GM06990 (cell line): ENCODE results near the gene LAPTM5.

Source experiments
- DNase-seq: peaks from one replicate; pipeline ENCODE4 v3.0.0-alpha.2; 2011; ENCODE audit not compliant: insufficient read length; ENCODE audit errors: extremely low read depth
- H3K27me3 ChIP-seq: replicated peaks from 2 replicates; pipeline ENCODE4 v1.6.0; 2011; ENCODE audit warnings: low read length; ENCODE audit not compliant: control insufficient read depth, insufficient read depth
- H3K36me3 ChIP-seq: 2 replicates; pipeline ENCODE4 v1.5.1; 2011; ENCODE audit warnings: low read length; ENCODE audit not compliant: control insufficient read depth, insufficient read depth
- H3K4me3 ChIP-seq: replicated peaks from 2 replicates; pipeline ENCODE4 v1.5.1; 2011; ENCODE audit warnings: low read depth, mild to moderate bottlenecking, control low read depth, low read length
- CTCF ChIP-seq: IDR thresholded peaks from 2 replicates; pipeline ENCODE4 v1.5.1; 2011; ENCODE audit warnings: low read length, control low read depth, mild to moderate bottlenecking, inconsistent platforms; ENCODE audit not compliant: insufficient read depth, poor library complexity, severe bottlenecking

The LAPTM5 gene

GRCh38 chr1:30708361-30708728, 49.2 kb downstream of the LAPTM5 start:
- no peak overlapping the region for H3K4me3 ChIP-seq
- H3K36me3 ChIP-seq, result no peaks in the 10 kb centered on the region
- TF ChIP-seq CTCF, result no peak
- H3K27me3 ChIP-seq, result no peaks in the 10 kb centered on the region; the same call in 1 of the 2 replicates
- no peak for DNase-seq

- Histone ChIP-seq H3K36me3 (no peaks in the 10 kb centered on the region), H3K4me3 (no peak overlapping the region), H3K27me3 (no peaks in the 10 kb centered on the region; the same call in 1 of the 2 replicates)
- peak; percentile 79 for TF ChIP-seq CTCF
- DNase-seq, result no peak
Observed at GRCh38 chr1:30707412-30708360, 49.9 kb downstream of the LAPTM5 start.

DNA sequence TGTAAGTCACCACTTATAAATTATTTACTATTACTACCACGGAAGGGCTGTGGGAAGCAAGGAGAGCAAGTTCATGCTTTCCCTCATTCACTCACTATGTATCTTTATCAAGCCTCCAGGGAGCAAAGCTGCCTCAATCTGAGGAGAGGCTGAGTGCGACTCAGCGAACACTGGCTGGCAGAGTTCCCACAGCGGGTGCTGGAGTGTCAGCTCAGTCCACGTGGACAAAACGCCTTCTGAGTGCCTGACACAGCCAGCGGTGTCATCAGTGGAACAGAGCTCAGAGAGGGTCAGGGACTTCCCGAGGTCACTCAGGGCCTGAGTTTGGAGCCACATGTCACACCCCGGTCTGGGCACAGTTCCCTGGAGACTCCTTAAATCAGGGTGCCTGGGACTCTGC, 51.0 kb downstream of the LAPTM5 start:
- Histone ChIP-seq H3K4me3 (no peak overlapping the region), H3K36me3 (no peaks in the 10 kb centered on the region), H3K27me3 (no peaks in the 10 kb centered on the region; the same call in 1 of the 2 replicates)
- no peak for DNase-seq
- TF ChIP-seq CTCF, result no peak

DNA sequence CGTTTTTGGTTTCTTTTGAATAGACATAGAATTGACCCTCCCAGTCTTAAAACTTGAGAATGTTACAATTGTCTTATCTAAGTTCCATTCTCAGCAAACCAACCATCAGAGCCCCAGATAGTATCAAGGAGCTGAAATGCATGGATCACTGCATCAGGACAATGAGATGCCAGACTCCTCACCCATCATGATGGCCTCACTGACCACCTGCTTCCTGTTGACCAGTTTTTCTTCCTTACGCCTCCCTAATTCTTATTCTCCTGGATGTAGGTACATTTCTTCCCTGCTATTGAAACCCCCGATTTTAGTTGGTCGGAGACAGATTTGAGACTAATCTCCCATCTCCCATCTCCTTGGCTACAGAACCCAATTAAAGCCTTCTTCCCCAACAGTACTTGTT, 51.9 kb downstream of the LAPTM5 start:
- H3K4me3 ChIP-seq, result no peak overlapping the region
- TF ChIP-seq CTCF, result no peak
- no peak for DNase-seq
- no peaks in the 10 kb centered on the region; the same call in 1 of the 2 replicates for H3K27me3 ChIP-seq
- no peaks in the 10 kb centered on the region for H3K36me3 ChIP-seq

DNA sequence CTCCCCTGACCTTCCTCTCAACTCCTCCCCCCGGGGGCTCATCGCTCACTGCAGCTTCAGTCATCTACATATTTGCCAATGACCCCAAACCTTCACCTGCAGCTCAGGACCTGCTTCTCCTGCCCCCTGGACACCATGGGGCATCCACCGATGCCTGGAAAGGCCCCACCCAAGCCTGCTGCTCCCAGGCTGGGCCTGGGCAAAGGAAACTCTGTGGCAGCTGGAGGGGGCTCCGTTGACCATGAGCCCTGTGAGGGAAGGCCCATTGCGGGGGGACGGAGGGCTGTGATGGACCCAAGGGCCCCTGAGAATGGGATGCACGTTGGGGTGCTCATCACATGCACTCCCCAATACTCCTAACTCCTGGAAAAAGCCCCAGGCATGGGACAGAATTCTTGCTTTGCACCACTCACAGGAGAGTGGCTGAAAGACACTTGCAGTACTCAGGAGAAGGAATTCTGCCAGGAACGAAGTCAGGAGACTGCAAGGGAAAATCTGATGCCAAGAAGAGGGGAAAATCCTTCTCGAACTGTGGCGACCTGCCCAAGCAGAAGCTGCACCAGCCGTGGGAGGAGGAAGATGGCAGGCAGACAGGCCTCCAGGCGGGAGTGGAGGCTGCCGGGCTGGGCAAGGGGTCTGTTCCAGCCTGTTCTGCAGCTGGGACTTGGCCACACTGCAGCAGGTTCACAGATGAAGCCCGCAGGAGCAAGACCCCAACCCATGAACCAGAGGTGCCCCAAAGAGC, 52.6 kb downstream of the LAPTM5 start:
- no peak for DNase-seq
- no peak overlapping the region for H3K4me3 ChIP-seq
- H3K27me3 ChIP-seq, result no peaks in the 10 kb centered on the region; the same call in 1 of the 2 replicates
- H3K36me3 ChIP-seq, result no peaks in the 10 kb centered on the region
- TF ChIP-seq CTCF, result no peak
